Measurements from ENCODE around the gene NECTIN4.

NECTIN4 gene

DNA sequence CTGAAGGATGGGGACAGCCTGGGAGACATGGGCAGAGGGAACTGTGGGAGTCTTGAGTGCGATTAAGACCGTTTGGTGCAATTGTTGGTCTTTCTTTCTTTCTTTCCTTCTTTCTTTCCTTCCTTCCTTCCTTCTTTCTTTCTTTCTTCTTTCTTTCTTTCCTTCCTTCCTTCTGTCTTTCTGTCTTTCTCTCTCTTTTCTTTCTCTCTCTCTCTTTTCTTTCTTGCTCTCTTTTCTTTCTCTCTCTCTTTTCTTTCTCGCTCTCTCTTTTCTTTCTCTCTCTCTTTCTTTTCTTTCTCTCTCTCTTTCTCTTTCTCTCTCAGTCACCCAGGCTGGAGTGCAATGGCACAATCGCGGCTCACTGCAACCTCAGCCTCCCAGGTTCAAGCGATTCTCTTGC lies 5.9 kb upstream of the NECTIN4 start:
- no peak overlapping the region for H3K9ac ChIP-seq
- TF ChIP-seq, protein P1, sequence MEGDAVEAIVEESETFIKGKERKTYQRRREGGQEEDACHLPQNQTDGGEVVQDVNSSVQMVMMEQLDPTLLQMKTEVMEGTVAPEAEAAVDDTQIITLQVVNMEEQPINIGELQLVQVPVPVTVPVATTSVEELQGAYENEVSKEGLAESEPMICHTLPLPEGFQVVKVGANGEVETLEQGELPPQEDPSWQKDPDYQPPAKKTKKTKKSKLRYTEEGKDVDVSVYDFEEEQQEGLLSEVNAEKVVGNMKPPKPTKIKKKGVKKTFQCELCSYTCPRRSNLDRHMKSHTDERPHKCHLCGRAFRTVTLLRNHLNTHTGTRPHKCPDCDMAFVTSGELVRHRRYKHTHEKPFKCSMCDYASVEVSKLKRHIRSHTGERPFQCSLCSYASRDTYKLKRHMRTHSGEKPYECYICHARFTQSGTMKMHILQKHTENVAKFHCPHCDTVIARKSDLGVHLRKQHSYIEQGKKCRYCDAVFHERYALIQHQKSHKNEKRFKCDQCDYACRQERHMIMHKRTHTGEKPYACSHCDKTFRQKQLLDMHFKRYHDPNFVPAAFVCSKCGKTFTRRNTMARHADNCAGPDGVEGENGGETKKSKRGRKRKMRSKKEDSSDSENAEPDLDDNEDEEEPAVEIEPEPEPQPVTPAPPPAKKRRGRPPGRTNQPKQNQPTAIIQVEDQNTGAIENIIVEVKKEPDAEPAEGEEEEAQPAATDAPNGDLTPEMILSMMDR (IDR thresholded peaks at IDR 0.05) = no peak
- H3K36me3 ChIP-seq (ENCODE audit: control insufficient read depth, insufficient read depth, low read length) = no peaks in the 10 kb centered on the region
- H3K79me2 ChIP-seq = no peaks in the 10 kb centered on the region
- H3K9me3 ChIP-seq (ENCODE audit: control insufficient read depth, low read length) = no peaks in the 10 kb centered on the region
- no peak overlapping the region for H3K27ac ChIP-seq
- H3K4me1 ChIP-seq = no peaks in the 10 kb centered on the region
- H2AFZ ChIP-seq = no peak overlapping the region
- H3K4me2 ChIP-seq (ENCODE audit: low read length) = no peak overlapping the region
- no peak overlapping the region for H3K4me3 ChIP-seq (ENCODE audit: low read depth, low read length)
- H3K27me3 ChIP-seq (ENCODE audit: control insufficient read depth, insufficient read depth, low read length) = no peaks in the 10 kb centered on the region

DNA sequence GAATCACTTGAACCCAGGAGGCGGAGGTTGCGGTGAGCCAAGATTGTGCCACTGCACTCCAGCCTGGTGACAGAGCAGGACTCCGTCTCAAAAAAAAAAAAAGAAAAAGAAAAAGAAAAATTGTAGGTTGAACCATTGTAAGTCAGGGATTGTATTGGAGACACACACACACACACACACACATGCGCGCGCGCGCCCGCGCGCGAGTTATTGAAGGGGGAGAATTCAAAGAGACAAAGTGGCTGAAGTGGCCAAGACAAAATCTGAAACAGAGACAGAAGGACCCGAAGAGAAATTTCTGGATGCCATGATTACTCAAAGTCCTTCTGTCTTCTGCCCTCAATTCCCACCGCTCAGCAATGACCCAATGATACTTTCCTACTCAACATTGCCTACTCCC lies 5.1 kb upstream of the NECTIN4 start:
- H3K4me1 ChIP-seq = no peaks in the 10 kb centered on the region
- H3K27ac ChIP-seq = no peak overlapping the region
- H3K4me2 ChIP-seq (ENCODE audit: low read length) = no peak overlapping the region
- TF ChIP-seq, protein P1 (IDR thresholded peaks at IDR 0.05) = no peak
- H2AFZ ChIP-seq = no peak overlapping the region
- no peaks in the 10 kb centered on the region for H3K9me3 ChIP-seq (ENCODE audit: control insufficient read depth, low read length)
- no peaks in the 10 kb centered on the region for H3K79me2 ChIP-seq
- H3K9ac ChIP-seq = no peak overlapping the region
- no peaks in the 10 kb centered on the region for H3K36me3 ChIP-seq (ENCODE audit: control insufficient read depth, insufficient read depth, low read length)
- no peak overlapping the region for H3K4me3 ChIP-seq (ENCODE audit: low read depth, low read length)
- H3K27me3 ChIP-seq (ENCODE audit: control insufficient read depth, insufficient read depth, low read length) = no peaks in the 10 kb centered on the region

DNA sequence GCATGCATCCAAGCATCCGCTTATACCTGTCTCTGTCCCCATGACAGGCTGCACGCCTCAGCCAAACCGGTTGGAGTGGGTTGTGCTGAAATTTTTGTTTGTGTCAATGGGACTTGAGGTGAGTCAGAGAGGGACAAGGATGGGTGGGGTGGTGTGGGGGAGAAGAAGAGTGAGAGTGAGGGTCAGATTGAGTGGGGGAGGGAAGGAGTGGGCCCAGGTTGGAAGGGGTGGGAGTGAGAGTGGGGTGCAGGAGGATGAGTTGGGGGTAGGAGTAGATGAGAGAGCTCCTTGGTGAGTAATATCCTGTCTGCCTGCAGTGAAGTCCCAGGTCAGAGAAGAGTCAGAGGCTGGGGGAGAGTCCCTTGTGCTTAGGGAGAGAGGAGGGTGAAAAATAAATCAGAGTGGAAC lies 3.3 kb upstream of the NECTIN4 start:
- no peak overlapping the region for H3K4me2 ChIP-seq (ENCODE audit: low read length)
- H3K27ac ChIP-seq = no peak overlapping the region
- no peaks in the 10 kb centered on the region for H3K79me2 ChIP-seq
- no peaks in the 10 kb centered on the region for H3K27me3 ChIP-seq (ENCODE audit: control insufficient read depth, insufficient read depth, low read length)
- H3K9me3 ChIP-seq (ENCODE audit: control insufficient read depth, low read length) = no peaks in the 10 kb centered on the region
- H3K4me3 ChIP-seq (ENCODE audit: low read depth, low read length) = no peak overlapping the region
- H3K4me1 ChIP-seq = no peaks in the 10 kb centered on the region
- no peak overlapping the region for H2AFZ ChIP-seq
- TF ChIP-seq, protein P1 (IDR thresholded peaks at IDR 0.05) = no peak
- H3K36me3 ChIP-seq (ENCODE audit: control insufficient read depth, insufficient read depth, low read length) = no peaks in the 10 kb centered on the region
- no peak overlapping the region for H3K9ac ChIP-seq

DNA sequence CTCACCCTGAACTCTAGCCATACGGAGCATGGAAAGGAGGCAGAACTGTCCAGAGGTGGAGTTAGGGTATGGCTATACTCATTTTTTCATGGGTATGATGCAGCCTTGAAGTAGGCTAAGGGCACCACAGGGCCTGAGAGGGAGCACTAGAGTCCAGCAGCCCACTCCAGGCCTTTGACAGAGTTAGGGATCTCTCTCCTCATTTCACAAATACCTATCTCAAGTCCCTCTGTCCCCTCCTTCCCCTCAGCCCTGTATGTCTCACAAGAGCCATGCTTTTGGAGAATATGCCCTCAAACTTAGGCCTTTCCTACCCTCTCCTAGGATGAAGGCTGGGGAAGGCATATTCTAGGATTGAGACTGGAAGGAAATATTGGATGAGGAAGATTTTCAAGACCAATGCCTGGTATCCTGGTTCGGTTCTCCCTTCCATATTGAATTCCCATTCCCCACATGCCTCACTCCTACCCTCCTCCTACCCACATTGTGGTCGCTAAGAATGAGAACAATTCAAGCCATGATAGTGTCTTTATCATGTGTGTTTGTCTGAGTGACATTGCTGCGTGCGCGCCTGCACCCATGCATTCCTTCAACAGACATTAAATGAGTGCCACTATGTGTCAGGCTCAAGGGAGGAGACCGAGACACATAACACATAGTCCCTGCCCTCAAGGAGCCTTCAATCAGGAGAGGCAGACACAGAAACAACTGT lies 2.6 kb upstream of the NECTIN4 start:
- no peak overlapping the region for H3K4me2 ChIP-seq (ENCODE audit: low read length)
- H3K27ac ChIP-seq = no peak overlapping the region
- no peaks in the 10 kb centered on the region for H3K4me1 ChIP-seq
- TF ChIP-seq, protein P1 (IDR thresholded peaks at IDR 0.05) = no peak
- no peaks in the 10 kb centered on the region for H3K9me3 ChIP-seq (ENCODE audit: control insufficient read depth, low read length)
- H3K9ac ChIP-seq = no peak overlapping the region
- H3K4me3 ChIP-seq (ENCODE audit: low read depth, low read length) = no peak overlapping the region
- H3K79me2 ChIP-seq = no peaks in the 10 kb centered on the region
- no peak overlapping the region for H2AFZ ChIP-seq
- H3K36me3 ChIP-seq (ENCODE audit: control insufficient read depth, insufficient read depth, low read length) = no peaks in the 10 kb centered on the region
- H3K27me3 ChIP-seq (ENCODE audit: control insufficient read depth, insufficient read depth, low read length) = no peaks in the 10 kb centered on the region

DNA sequence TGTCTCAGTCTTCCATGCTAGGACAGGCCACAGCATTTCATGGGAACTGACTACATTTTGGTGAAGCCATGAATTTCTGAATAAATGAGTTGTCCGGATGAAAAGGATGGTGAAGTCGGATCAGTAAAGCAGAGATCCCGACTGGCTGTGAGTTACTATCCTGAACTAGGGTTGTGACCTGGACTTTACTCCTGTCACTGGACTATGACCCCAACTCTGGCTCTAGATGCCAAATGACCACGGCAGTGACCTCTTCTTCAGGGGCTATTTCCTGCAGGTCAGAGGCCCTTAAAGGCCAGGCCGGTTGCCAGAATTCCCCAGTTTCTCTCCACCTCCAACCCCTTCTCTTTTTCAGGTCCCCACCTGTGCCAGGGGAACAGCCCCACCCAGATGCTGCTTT lies 1.7 kb upstream of the NECTIN4 start:
- H3K27ac ChIP-seq = no peak overlapping the region
- no peaks in the 10 kb centered on the region for H3K9me3 ChIP-seq (ENCODE audit: control insufficient read depth, low read length)
- H3K4me1 ChIP-seq = no peaks in the 10 kb centered on the region
- no peak overlapping the region for H3K4me2 ChIP-seq (ENCODE audit: low read length)
- no peaks in the 10 kb centered on the region for H3K79me2 ChIP-seq
- H2AFZ ChIP-seq = no peak overlapping the region
- TF ChIP-seq, protein P1 (IDR thresholded peaks at IDR 0.05) = no peak
- H3K9ac ChIP-seq = no peak overlapping the region
- no peak overlapping the region for H3K4me3 ChIP-seq (ENCODE audit: low read depth, low read length)
- no peaks in the 10 kb centered on the region for H3K27me3 ChIP-seq (ENCODE audit: control insufficient read depth, insufficient read depth, low read length)
- H3K36me3 ChIP-seq (ENCODE audit: control insufficient read depth, insufficient read depth, low read length) = no peaks in the 10 kb centered on the region
